RWPE2 (cell line): ENCODE measurements around the gene RAX.

Experiments used
- ATAC-seq: fragments of 200-7000 bp; cut with Tn5 transposase; 3 replicates; pipeline ENCODE4 v1.9.1; 2021; ENCODE audit warnings: low read depth
- DNase-seq: peaks from one replicate; pipeline ENCODE4 v3.0.0-alpha.2; 2020; ENCODE audit warnings: low spot score
- H3K27ac ChIP-seq: fragments of 450-650 bp; 2 replicates; pipeline ENCODE4 v1.5.1; 2017; ENCODE audit warnings: mild to moderate bottlenecking; ENCODE audit not compliant: poor library complexity, severe bottlenecking
- H3K27me3 ChIP-seq: fragments of 250-450 bp; sonication (Bioruptor Pico); 2 replicates; pipeline ENCODE4 v1.5.1; 2021; ENCODE audit warnings: mild to moderate bottlenecking, moderate library complexity; ENCODE audit not compliant: insufficient read depth, poor library complexity, severe bottlenecking
- H3K36me3 ChIP-seq: fragments of 250-450 bp; sonication (Bioruptor Pico); 2 replicates; pipeline ENCODE4 v1.5.1; 2020; ENCODE audit warnings: low read depth, mild to moderate bottlenecking, moderate library complexity
- H3K4me1 ChIP-seq: fragments of 250-450 bp; sonication (Bioruptor Pico); 2 replicates; pipeline ENCODE4 v1.5.1; 2021; ENCODE audit warnings: mild to moderate bottlenecking, moderate library complexity; ENCODE audit not compliant: insufficient read depth, poor library complexity, severe bottlenecking
- H3K4me3 ChIP-seq: fragments of 250-450 bp; sonication (Bioruptor Pico); 2 replicates; pipeline ENCODE4 v1.5.1; 2021; ENCODE audit warnings: mild to moderate bottlenecking, moderate library complexity; ENCODE audit not compliant: severe bottlenecking
- H3K9me3 ChIP-seq: fragments of 250-450 bp; sonication (Bioruptor Pico); 2 replicates; pipeline ENCODE4 v1.5.1; 2021; ENCODE audit warnings: mild to moderate bottlenecking, moderate library complexity; ENCODE audit not compliant: severe bottlenecking
- CTCF ChIP-seq: fragments of 450-650 bp; IDR thresholded peaks from one replicate; pipeline ENCODE4 v1.5.1; 2017; ENCODE audit warnings: mild to moderate bottlenecking, moderate library complexity; ENCODE audit not compliant: poor library complexity, severe bottlenecking

RAX gene

GRCh38 chr18:59301929-59302328, 28.7 kb upstream of the RAX start:
- Histone ChIP-seq H3K36me3 (no peaks in the 10 kb centered on the region), H3K9me3 (no peaks in the 10 kb centered on the region), H3K4me3 (no peak overlapping the region), H3K27me3 (no peaks in the 10 kb centered on the region), H3K27ac (no peak overlapping the region), H3K4me1 (peaks cover 8% of the 10 kb centered on the region)
- no peak for DNase-seq
- no peak for ATAC-seq
- no peak for TF ChIP-seq CTCF

DNA sequence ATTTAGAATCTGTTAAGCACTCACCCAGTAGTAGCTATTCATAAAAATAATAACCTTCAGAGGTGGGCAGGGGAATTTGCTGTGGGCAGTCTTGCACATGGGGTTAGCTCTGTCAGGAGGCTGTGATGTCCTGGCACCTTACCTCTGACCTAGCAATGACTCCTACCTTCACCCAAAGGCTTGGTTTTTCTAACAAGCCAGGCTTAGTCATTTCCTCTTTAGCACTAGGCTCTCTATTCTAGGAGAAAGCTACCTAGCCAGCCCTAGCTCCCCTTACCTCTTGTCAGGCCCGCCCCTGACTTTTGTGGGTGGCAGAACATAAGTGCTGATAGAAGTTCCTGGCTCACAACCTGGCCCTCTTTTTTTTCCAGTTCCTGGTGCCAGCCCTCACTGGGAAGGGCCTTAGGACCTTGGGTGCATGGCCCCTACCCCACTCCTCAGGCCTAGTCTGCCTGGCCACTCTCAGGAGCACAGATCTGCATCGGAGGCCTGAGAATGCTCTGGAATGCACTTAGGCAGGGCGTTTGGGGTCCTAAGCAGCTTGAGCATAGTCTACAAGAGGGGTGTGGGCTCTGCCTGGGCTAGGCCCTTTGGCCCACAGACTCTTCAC, 27.5 kb upstream of the RAX start:
- H3K9me3 ChIP-seq: no peaks in the 10 kb centered on the region
- DNase-seq (no peak), ATAC-seq (peak; percentile 100)
- no peaks in the 10 kb centered on the region for H3K27me3 ChIP-seq
- H3K4me1 ChIP-seq: peaks cover 8% of the 10 kb centered on the region
- TF ChIP-seq CTCF: no peak
- H3K4me3 ChIP-seq: no peak overlapping the region
- no peak overlapping the region for H3K27ac ChIP-seq
- no peaks in the 10 kb centered on the region for H3K36me3 ChIP-seq

DNA sequence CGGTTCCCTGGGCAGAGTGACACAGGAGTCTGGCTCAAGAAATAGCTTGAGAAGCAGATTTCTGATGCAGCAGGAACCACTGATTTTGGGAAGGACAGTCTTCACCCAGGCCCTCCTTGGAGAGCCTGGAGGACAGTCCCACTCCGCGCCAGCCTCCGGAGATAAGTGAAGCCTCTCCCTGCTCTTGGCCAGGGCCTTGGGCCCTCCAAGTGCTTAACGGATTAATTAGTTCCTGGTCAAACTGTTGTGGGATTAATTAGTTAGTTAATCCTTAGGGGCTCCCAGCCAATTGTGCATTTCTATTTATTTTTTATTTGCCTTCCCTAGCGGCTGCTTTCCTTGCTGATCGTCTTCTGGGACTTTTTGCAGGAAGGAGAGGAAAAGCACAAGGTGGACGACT, 25.6 kb upstream of the RAX start:
- ATAC-seq (no peak), DNase-seq (no peak)
- Histone ChIP-seq H3K36me3 (no peaks in the 10 kb centered on the region), H3K27ac (no peak overlapping the region), H3K4me1 (peaks cover 8% of the 10 kb centered on the region), H3K4me3 (no peak overlapping the region), H3K27me3 (peaks cover 10% of the 10 kb centered on the region), H3K9me3 (no peaks in the 10 kb centered on the region)
- no peak for TF ChIP-seq CTCF

DNA sequence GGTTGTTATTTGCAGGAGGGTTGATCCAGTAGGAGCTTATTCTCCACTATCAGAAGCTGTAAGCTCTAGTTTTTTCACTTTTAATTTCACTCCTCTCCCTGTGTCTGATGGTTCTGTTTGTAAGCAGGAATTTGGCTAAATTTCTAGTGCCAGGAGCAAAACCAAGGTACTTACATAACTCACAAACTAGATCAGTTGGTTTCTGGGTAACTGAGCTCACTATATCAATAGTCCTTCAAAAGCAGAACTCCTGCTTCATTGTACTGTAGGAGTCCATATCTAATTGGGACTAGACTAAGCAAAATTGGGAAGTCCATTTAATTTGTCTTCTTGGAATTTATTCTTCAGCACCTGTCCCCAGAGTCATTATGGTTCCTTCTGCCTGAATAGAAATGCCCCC, 20.1 kb upstream of the RAX start:
- ATAC-seq: no peak
- peaks cover 47% of the 10 kb centered on the region for H3K27me3 ChIP-seq
- no peak for DNase-seq
- TF ChIP-seq CTCF: no peak
- no peaks in the 10 kb centered on the region for H3K9me3 ChIP-seq
- H3K4me3 ChIP-seq: no peak overlapping the region
- no peak overlapping the region for H3K27ac ChIP-seq
- no peaks in the 10 kb centered on the region for H3K4me1 ChIP-seq
- H3K36me3 ChIP-seq: no peaks in the 10 kb centered on the region

DNA sequence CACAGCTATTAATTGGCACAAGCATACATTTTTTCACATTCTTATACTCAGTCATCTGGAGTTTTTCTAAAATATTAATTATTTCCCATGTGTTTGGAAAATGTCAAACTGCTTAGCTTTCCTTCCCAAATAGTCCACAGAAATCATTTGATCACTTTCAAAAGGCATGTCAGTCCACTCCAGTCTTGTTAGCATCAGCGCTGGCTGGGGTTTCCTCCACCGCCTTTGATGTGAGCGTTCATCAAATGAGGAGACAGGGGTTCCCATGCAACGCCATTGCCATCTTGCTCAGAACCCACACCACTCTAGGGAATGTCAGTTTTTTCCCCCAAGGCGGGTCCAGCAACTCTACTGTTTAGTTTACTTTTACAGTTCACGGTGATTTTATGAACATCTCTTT, 13.1 kb upstream of the RAX start:
- no peaks in the 10 kb centered on the region for H3K4me1 ChIP-seq
- no peak for ATAC-seq
- H3K36me3 ChIP-seq: no peaks in the 10 kb centered on the region
- H3K4me3 ChIP-seq: no peak overlapping the region
- H3K27me3 ChIP-seq: peaks cover 14% of the 10 kb centered on the region
- no peaks in the 10 kb centered on the region for H3K9me3 ChIP-seq
- H3K27ac ChIP-seq: no peak overlapping the region
- no peak for TF ChIP-seq CTCF
- no peak for DNase-seq
